H9 (cell line): ENCODE results near the gene KRT71. TPM values are rescaled to one million over a fixed set of nuclear protein-coding genes. Genes with fewer than 3 reads are reported as not detected.
A peak's percentile ranks its signal among the peaks of the same experiment; 100 is the strongest.

ENCODE experiments used
- DNase-seq: peaks from one replicate; pipeline ENCODE4 v3.0.0-alpha.2; 2017
- H2AFZ ChIP-seq: one replicate; pipeline ENCODE4 v1.6.1; 2013; ENCODE audit warnings: mild to moderate bottlenecking, low read length, control low read depth, moderate library complexity
- H2AK5ac ChIP-seq: 2 replicates; pipeline ENCODE4 v1.6.1; 2013; ENCODE audit warnings: low read length, control low read depth, mixed read lengths; ENCODE audit not compliant: insufficient read length
- H2BK120ac ChIP-seq: one replicate; pipeline ENCODE4 v1.6.1; 2013; ENCODE audit warnings: low read depth, mild to moderate bottlenecking, low read length, control low read depth, inconsistent platforms; ENCODE audit not compliant: poor library complexity, severe bottlenecking
- H2BK12ac ChIP-seq: 2 replicates; pipeline ENCODE4 v1.6.1; 2013; ENCODE audit warnings: low read length, control low read depth, mixed read lengths, low read depth; ENCODE audit not compliant: insufficient read length
- H2BK15ac ChIP-seq: 2 replicates; pipeline ENCODE4 v1.6.1; 2013; ENCODE audit warnings: low read depth, low read length, control low read depth
- H2BK20ac ChIP-seq: one replicate; pipeline ENCODE4 v1.6.1; 2013; ENCODE audit warnings: low read depth, mild to moderate bottlenecking, low read length, control low read depth, inconsistent platforms; ENCODE audit not compliant: poor library complexity, severe bottlenecking
- H2BK5ac ChIP-seq: 2 replicates; pipeline ENCODE4 v1.6.1; 2013; ENCODE audit warnings: low read length, control low read depth, mixed read lengths; ENCODE audit not compliant: insufficient read length
- H3K14ac ChIP-seq: 2 replicates; pipeline ENCODE4 v1.6.1; 2013; ENCODE audit warnings: low read length, control low read depth; ENCODE audit not compliant: insufficient read depth
- H3K18ac ChIP-seq: 2 replicates; pipeline ENCODE4 v1.6.1; 2013; ENCODE audit warnings: low read depth, mild to moderate bottlenecking, mixed read lengths, low read length, control low read depth; ENCODE audit not compliant: insufficient read length
- H3K23ac ChIP-seq: 2 replicates; pipeline ENCODE4 v1.6.1; 2013; ENCODE audit warnings: low read length, control low read depth, mixed read lengths, low read depth; ENCODE audit not compliant: insufficient read length
- H3K23me2 ChIP-seq: 2 replicates; pipeline ENCODE4 v1.6.1; 2013; ENCODE audit warnings: low read depth, mild to moderate bottlenecking, mixed read lengths, low read length, control low read depth; ENCODE audit not compliant: insufficient read length, poor library complexity, severe bottlenecking
- H3K27ac ChIP-seq: 2 replicates; pipeline ENCODE4 v1.5.1; 2013; ENCODE audit warnings: low read length, control low read depth, mixed read lengths, low read depth; ENCODE audit not compliant: insufficient read length
- H3K27me3 ChIP-seq: 2 replicates; pipeline ENCODE4 v1.6.1; 2013; ENCODE audit warnings: low read length, control low read depth, inconsistent platforms; ENCODE audit not compliant: insufficient read depth
- H3K4ac ChIP-seq: 2 replicates; pipeline ENCODE4 v1.6.1; 2013; ENCODE audit warnings: low read depth, mild to moderate bottlenecking, control low read depth, inconsistent platforms, low read length, moderate library complexity
- H3K4me1 ChIP-seq: 2 replicates; pipeline ENCODE4 v1.6.1; 2013; ENCODE audit warnings: low read length, control low read depth, inconsistent platforms; ENCODE audit not compliant: insufficient read depth
- H3K4me2 ChIP-seq: 2 replicates; pipeline ENCODE4 v1.6.1; 2013; ENCODE audit warnings: low read length, control low read depth, mixed read lengths; ENCODE audit not compliant: insufficient read length, insufficient read depth
- H3K56ac ChIP-seq: 2 replicates; pipeline ENCODE4 v1.6.1; 2013; ENCODE audit warnings: low read depth, mild to moderate bottlenecking, mixed read lengths, low read length, control low read depth; ENCODE audit not compliant: insufficient read length
- H3K79me1 ChIP-seq: 2 replicates; pipeline ENCODE4 v1.6.1; 2013; ENCODE audit warnings: low read depth, mild to moderate bottlenecking, moderate library complexity, low read length, control low read depth, inconsistent platforms; ENCODE audit not compliant: insufficient read depth, poor library complexity, severe bottlenecking
- H3K79me2 ChIP-seq: 2 replicates; pipeline ENCODE4 v1.6.1; 2013; ENCODE audit warnings: low read length, control low read depth, inconsistent platforms; ENCODE audit not compliant: insufficient read depth
- H3K9ac ChIP-seq: 2 replicates; pipeline ENCODE4 v1.6.1; 2013; ENCODE audit warnings: low read length, control low read depth, mixed read lengths; ENCODE audit not compliant: insufficient read length; ENCODE audit errors: extremely low read depth
- H3K9me3 ChIP-seq: one replicate; pipeline ENCODE4 v1.6.1; 2013; ENCODE audit warnings: low read depth, low read length, inconsistent platforms; ENCODE audit not compliant: control insufficient read depth
- H3T11ph ChIP-seq: one replicate; pipeline ENCODE4 v1.6.1; 2013; ENCODE audit warnings: mild to moderate bottlenecking, low read length, control low read depth, inconsistent platforms
- H4K20me1 ChIP-seq: one replicate; pipeline ENCODE4 v1.6.1; 2013; ENCODE audit not compliant: control insufficient read depth, insufficient read length, insufficient read depth
- H4K5ac ChIP-seq: 2 replicates; pipeline ENCODE4 v1.6.1; 2013; ENCODE audit warnings: low read depth, mild to moderate bottlenecking, mixed read lengths, low read length, control low read depth; ENCODE audit not compliant: insufficient read length
- H4K8ac ChIP-seq: replicated peaks from 2 replicates; pipeline ENCODE4 v1.6.1; 2013; ENCODE audit warnings: low read length, control low read depth, mixed read lengths, low read depth; ENCODE audit not compliant: insufficient read length
- H4K91ac ChIP-seq: 2 replicates; pipeline ENCODE4 v1.6.1; 2013; ENCODE audit warnings: low read depth, mild to moderate bottlenecking, moderate library complexity, mixed read lengths, low read length, control low read depth; ENCODE audit not compliant: insufficient read length
- H3K27ac Mint-ChIP-seq, 3 experiments: 2 replicates in 2 of 3; 3 replicates in 1 of 3; pipeline ENCODE4 v1.8.0; 2020 to 2021; ENCODE audit warnings: mixed read lengths in 3 of 3, mild to moderate bottlenecking in 1 of 3, moderate library complexity in 1 of 3
- H3K27me3 Mint-ChIP-seq: 2 replicates; pipeline ENCODE4 v1.8.0; 2021; ENCODE audit warnings: low read depth, mild to moderate bottlenecking, moderate library complexity, mixed read lengths
- H3K36me3 Mint-ChIP-seq, 3 experiments: 2 replicates in 2 of 3; 3 replicates in 1 of 3; pipeline ENCODE4 v1.8.0; 2020 to 2021; ENCODE audit warnings: low read depth in 3 of 3, mixed read lengths in 3 of 3; ENCODE audit not compliant: insufficient read depth in 1 of 3
- H3K4me1 Mint-ChIP-seq, 2 experiments: 2 replicates each; pipeline ENCODE4 v1.8.0; 2020; ENCODE audit warnings: mixed read lengths in 2 of 2
- H3K4me3 Mint-ChIP-seq, 2 experiments: 2 replicates in 1 of 2; 3 replicates in 1 of 2; pipeline ENCODE4 v1.8.0; 2020 to 2021; ENCODE audit warnings: mild to moderate bottlenecking in 2 of 2, mixed read lengths in 2 of 2, moderate library complexity in 1 of 2
- H3K9me3 Mint-ChIP-seq, 2 experiments: 2 replicates in 1 of 2; 3 replicates in 1 of 2; pipeline ENCODE4 v1.8.0; 2020; ENCODE audit warnings: mild to moderate bottlenecking in 2 of 2, mixed read lengths in 2 of 2, moderate library complexity in 1 of 2
- WGBS: extraction: QIAGEN DNeasy Blood & Tissue Kit; methylation state at CpG from one replicate; pipeline ENCODE4 v1.1.7; 2013; ENCODE audit warnings: missing lambda C conversion rate, low lambda C conversion rate, mixed read lengths; ENCODE audit not compliant: insufficient read length; ENCODE audit errors: extremely low coverage; 5-methylcytosine and 5-hydroxymethylcytosine counted together
- long read RNA-seq: library from polyadenylated mRNA; unstranded; transcript quantifications from one replicate; pipeline ENCODE4 v2.0.0, GENCODE V29; 2020
- total RNA-seq: library from RNA; stranded (reverse); gene quantifications from 2 replicates; pipeline ENCODE4 v1.2.1, GENCODE V29; 2021
- TF ChIP-seq, protein P1 (sequence below): fragments of 200-600 bp; sonication (generic); conservative IDR thresholded peaks from 3 replicates; pipeline ENCODE4 v1.8.0; 2021; ENCODE audit warnings: antibody characterized with exemption, mild to moderate bottlenecking

Gene KRT71
- total RNA-seq = not detected in 2 replicates
- long read RNA-seq = 0 reads

DNA sequence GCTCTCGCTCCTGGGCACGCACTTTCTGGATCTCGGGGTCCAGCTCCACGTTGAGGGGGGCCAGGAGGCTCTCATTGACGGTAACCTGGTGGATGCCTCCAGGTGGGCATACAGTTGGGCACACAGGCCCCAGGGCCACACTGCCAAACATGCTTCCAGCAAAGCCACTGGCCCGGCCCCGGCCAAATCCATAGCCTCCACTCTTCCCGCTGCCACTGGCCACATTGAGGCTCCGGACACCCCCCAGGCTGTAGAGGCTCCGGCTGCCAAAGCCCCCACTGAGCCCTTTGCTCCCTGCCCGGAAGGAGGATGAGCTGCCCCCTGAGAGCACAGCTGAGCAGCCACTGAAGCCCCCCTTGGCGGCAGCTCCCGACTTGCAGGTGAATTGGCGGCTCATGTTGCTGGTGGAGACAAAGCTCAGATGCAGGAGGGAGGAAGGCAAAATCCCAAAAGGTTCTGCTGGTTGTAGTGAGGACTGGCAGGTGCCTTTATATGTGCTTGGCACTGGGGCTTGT lies at the start of gene KRT71:
KRT71 (minus strand) TSS at position 465 of the 515 bp plus-strand sequence; CDS start at position 397, 68 bp downstream.
- Histone ChIP-seq H3K23ac (no peak within 1 kb of the TSS), H4K8ac (no peak within 1 kb of the TSS), H3K27ac (no peak within 1 kb of the TSS), H3K9ac (no peak within 1 kb of the TSS), H3K56ac (no peak within 1 kb of the TSS), H3K79me2 (no peaks in the 10 kb centered on the region), H3K4me2 (no peak within 1 kb of the TSS), H2BK20ac (no peak within 1 kb of the TSS), H4K91ac (no peak within 1 kb of the TSS), H2BK12ac (no peak within 1 kb of the TSS), H3K14ac (no peak within 1 kb of the TSS), H3K9me3 (no peaks in the 10 kb centered on the region), H3K4me1 (no peaks in the 10 kb centered on the region), H3K27me3 (no peaks in the 10 kb centered on the region), H2AK5ac (no peak within 1 kb of the TSS), H2BK15ac (no peak within 1 kb of the TSS), H4K5ac (no peak within 1 kb of the TSS), H3K79me1 (no peaks in the 10 kb centered on the region), H3K23me2 (no peaks in the 10 kb centered on the region), H2BK120ac (no peak within 1 kb of the TSS), H3T11ph (no peak within 1 kb of the TSS), H4K20me1 (no peaks in the 10 kb centered on the region), H3K18ac (no peak within 1 kb of the TSS), H2BK5ac (no peak within 1 kb of the TSS), H2AFZ (no peak within 1 kb of the TSS), H3K4ac (no peak within 1 kb of the TSS)
- no CpG with 5 or more reads among the region's 14 CpGs for WGBS
- Mint-ChIP-seq H3K27me3 (peaks cover 9% of the 10 kb centered on the region), H3K4me3 (no peak within 1 kb of the TSS), H3K36me3 (no peaks in the 10 kb centered on the region), H3K4me1 (no peaks in the 10 kb centered on the region), H3K27ac (peak within 1 kb of the TSS in 1 of 3 experiments; percentile 92; a peak in 3 of 7 replicates), H3K9me3 (no peaks in the 10 kb centered on the region)
- DNase-seq = no peak
- TF ChIP-seq, protein P1, sequence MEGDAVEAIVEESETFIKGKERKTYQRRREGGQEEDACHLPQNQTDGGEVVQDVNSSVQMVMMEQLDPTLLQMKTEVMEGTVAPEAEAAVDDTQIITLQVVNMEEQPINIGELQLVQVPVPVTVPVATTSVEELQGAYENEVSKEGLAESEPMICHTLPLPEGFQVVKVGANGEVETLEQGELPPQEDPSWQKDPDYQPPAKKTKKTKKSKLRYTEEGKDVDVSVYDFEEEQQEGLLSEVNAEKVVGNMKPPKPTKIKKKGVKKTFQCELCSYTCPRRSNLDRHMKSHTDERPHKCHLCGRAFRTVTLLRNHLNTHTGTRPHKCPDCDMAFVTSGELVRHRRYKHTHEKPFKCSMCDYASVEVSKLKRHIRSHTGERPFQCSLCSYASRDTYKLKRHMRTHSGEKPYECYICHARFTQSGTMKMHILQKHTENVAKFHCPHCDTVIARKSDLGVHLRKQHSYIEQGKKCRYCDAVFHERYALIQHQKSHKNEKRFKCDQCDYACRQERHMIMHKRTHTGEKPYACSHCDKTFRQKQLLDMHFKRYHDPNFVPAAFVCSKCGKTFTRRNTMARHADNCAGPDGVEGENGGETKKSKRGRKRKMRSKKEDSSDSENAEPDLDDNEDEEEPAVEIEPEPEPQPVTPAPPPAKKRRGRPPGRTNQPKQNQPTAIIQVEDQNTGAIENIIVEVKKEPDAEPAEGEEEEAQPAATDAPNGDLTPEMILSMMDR = no peak
